Trophoblast cell (in vitro differentiated cells and primary cell): Measurements from ENCODE around the gene WNT1.

Experiments
- DNase-seq, 2 donors: peaks; one replicate each; pipeline ENCODE4 v3.0.0-alpha.2; 2016
- H2AFZ ChIP-seq: 2 replicates; pipeline ENCODE4 v1.6.1; 2013; ENCODE audit warnings: low read length, moderate library complexity, mild to moderate bottlenecking; ENCODE audit not compliant: insufficient read depth, poor library complexity
- H2AK5ac ChIP-seq: 2 replicates; pipeline ENCODE4 v1.6.1; 2013; ENCODE audit warnings: mild to moderate bottlenecking, low read length
- H2BK120ac ChIP-seq: 2 replicates; pipeline ENCODE4 v1.6.1; 2013; ENCODE audit warnings: low read length, mild to moderate bottlenecking, moderate library complexity; ENCODE audit not compliant: insufficient read depth, poor library complexity
- H2BK12ac ChIP-seq: 2 replicates; pipeline ENCODE4 v1.6.1; 2013; ENCODE audit warnings: mild to moderate bottlenecking, low read length, moderate library complexity
- H2BK5ac ChIP-seq: 2 replicates; pipeline ENCODE4 v1.6.1; 2013; ENCODE audit warnings: low read length, low read depth, moderate library complexity, mild to moderate bottlenecking; ENCODE audit not compliant: poor library complexity
- H3K14ac ChIP-seq: 2 replicates; pipeline ENCODE4 v1.6.1; 2013; ENCODE audit warnings: mild to moderate bottlenecking, low read length
- H3K18ac ChIP-seq: 2 replicates; pipeline ENCODE4 v1.6.1; 2013; ENCODE audit warnings: mild to moderate bottlenecking, low read length
- H3K23ac ChIP-seq: 2 replicates; pipeline ENCODE4 v1.6.1; 2013; ENCODE audit warnings: low read length
- H3K27ac ChIP-seq: 2 replicates; pipeline ENCODE4 v1.5.1; 2013; ENCODE audit warnings: low read depth, mild to moderate bottlenecking, inconsistent platforms, low read length, moderate library complexity
- H3K27me3 ChIP-seq: 2 replicates; pipeline ENCODE4 v1.6.1; 2013; ENCODE audit warnings: inconsistent platforms, mild to moderate bottlenecking, low read length, moderate library complexity; ENCODE audit not compliant: insufficient read depth
- H3K36me3 ChIP-seq, 2 experiments: 1 replicate in 1 of 2; 2 replicates in 1 of 2; pipeline ENCODE4 v1.6.1; 2013; ENCODE audit warnings: low read length in 2 of 2, mild to moderate bottlenecking in 2 of 2, moderate library complexity in 1 of 2; ENCODE audit not compliant: insufficient read depth in 2 of 2, control insufficient read depth in 1 of 2
- H3K4ac ChIP-seq: 2 replicates; pipeline ENCODE4 v1.6.1; 2013; ENCODE audit warnings: low read depth, mild to moderate bottlenecking, low read length, moderate library complexity
- H3K4me1 ChIP-seq, 2 experiments: 1 replicate in 1 of 2; 2 replicates in 1 of 2; pipeline ENCODE4 v1.6.1; 2013; ENCODE audit warnings: low read length in 2 of 2, mild to moderate bottlenecking in 2 of 2, moderate library complexity in 1 of 2; ENCODE audit not compliant: insufficient read depth in 2 of 2, control insufficient read depth in 1 of 2
- H3K4me2 ChIP-seq: 2 replicates; pipeline ENCODE4 v1.6.1; 2013; ENCODE audit warnings: inconsistent platforms, mild to moderate bottlenecking, low read length, moderate library complexity
- H3K4me3 ChIP-seq: 2 replicates; pipeline ENCODE4 v1.5.1; 2013; ENCODE audit warnings: mild to moderate bottlenecking, low read depth, low read length, inconsistent platforms
- H3K79me1 ChIP-seq: one replicate; pipeline ENCODE4 v1.6.1; 2013; ENCODE audit warnings: low read length
- H3K79me2 ChIP-seq: 2 replicates; pipeline ENCODE4 v1.6.1; 2013; ENCODE audit warnings: low read length, mild to moderate bottlenecking; ENCODE audit not compliant: control insufficient read depth, insufficient read depth, poor library complexity
- H3K9ac ChIP-seq: 2 replicates; pipeline ENCODE4 v1.6.1; 2013; ENCODE audit warnings: mild to moderate bottlenecking, low read length
- H3K9me3 ChIP-seq: 2 replicates; pipeline ENCODE4 v1.6.1; 2013; ENCODE audit warnings: low read depth, mild to moderate bottlenecking, control low read depth, inconsistent platforms, low read length; ENCODE audit not compliant: insufficient read depth
- H4K12ac ChIP-seq: 2 replicates; pipeline ENCODE4 v1.6.1; 2013; ENCODE audit warnings: low read depth, mild to moderate bottlenecking, low read length, moderate library complexity
- H4K8ac ChIP-seq: 2 replicates; pipeline ENCODE4 v1.6.1; 2013; ENCODE audit warnings: low read depth, mild to moderate bottlenecking, low read length, moderate library complexity
- H4K91ac ChIP-seq: one replicate; pipeline ENCODE4 v1.6.1; 2013; ENCODE audit warnings: low read depth, mild to moderate bottlenecking, low read length, moderate library complexity
- WGBS: extraction: QIAGEN DNeasy Blood & Tissue Kit; methylation state at CpG from one replicate; pipeline ENCODE4 v1.1.7; 2013; ENCODE audit warnings: missing lambda C conversion rate; ENCODE audit not compliant: insufficient read length, insufficient coverage; ENCODE audit errors: extremely low coverage; 5-methylcytosine and 5-hydroxymethylcytosine counted together

WNT1 gene

DNA sequence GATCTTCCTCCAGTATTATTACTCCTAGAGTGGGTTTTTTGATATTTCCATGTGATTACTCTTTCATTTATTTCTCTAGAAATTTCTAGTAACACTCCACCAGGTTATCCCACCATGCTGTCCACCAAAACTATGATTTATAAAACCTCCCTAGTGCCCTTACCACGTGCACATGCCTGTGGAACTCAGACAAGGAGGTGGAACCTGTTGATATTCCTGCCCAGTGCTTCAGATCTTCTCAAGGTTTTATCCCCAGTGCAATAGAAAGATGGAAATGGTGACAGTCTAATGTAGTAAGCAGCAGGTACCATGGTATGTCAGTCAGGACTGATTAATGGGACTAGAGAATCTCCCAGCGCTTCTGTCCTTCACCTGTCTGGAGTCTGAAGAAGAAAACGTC is 17.3 kb upstream of the WNT1 start:
- H3K4me1 ChIP-seq = peaks cover 4 to 7% of the 10 kb centered on the region in 2 experiments
- H3K18ac ChIP-seq = no peak overlapping the region
- no peak overlapping the region for H3K14ac ChIP-seq
- H2BK5ac ChIP-seq = no peak overlapping the region
- H3K79me1 ChIP-seq = peaks cover 9% of the 10 kb centered on the region
- no peak overlapping the region for H3K4me3 ChIP-seq
- no peaks in the 10 kb centered on the region for H3K27me3 ChIP-seq
- H4K12ac ChIP-seq = no peak overlapping the region
- no peaks in the 10 kb centered on the region for H3K9me3 ChIP-seq
- no peak overlapping the region for H3K9ac ChIP-seq
- no peak overlapping the region for H4K91ac ChIP-seq
- H2AK5ac ChIP-seq = no peak overlapping the region
- no peak overlapping the region for H3K4me2 ChIP-seq
- no peaks in the 10 kb centered on the region for H3K36me3 ChIP-seq
- peaks cover 10% of the 10 kb centered on the region for H3K79me2 ChIP-seq
- no CpG with 5 or more reads among the region's 3 CpGs for WGBS
- no peak overlapping the region for H3K4ac ChIP-seq
- no peak overlapping the region for H4K8ac ChIP-seq
- no peak overlapping the region for H2BK120ac ChIP-seq
- H2AFZ ChIP-seq = no peak overlapping the region
- DNase-seq = no peak
- H2BK12ac ChIP-seq = no peak overlapping the region
- no peak overlapping the region for H3K27ac ChIP-seq
- no peak overlapping the region for H3K23ac ChIP-seq

DNA sequence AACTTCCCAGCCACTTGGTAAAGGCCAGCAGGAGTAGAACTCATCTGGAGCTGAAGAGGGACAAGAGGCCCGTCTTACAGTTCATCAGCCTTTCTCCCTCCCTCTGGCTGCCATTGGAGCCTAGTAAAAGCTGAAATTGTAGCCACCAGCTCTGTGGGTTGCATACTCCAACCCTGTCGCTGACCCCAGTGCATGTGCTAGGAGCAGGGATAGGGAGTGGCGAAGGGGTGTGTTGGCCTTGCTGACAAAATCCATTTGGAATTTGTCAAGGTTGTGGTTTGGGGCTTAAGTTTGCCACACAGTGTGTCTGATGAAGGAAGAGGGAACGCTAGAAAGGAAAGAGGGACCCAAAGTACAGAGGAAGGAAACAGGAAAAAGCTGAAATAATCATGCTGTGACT is 16.8 kb upstream of the WNT1 start:
- Histone ChIP-seq H3K27ac (no peak overlapping the region), H3K4me1 (peaks cover 3% of the 10 kb centered on the region in 2 experiments), H2AK5ac (no peak overlapping the region), H2AFZ (no peak overlapping the region), H3K9ac (peak overlapping the region; percentile 42), H3K18ac (no peak overlapping the region), H4K8ac (no peak overlapping the region), H2BK120ac (no peak overlapping the region), H4K12ac (no peak overlapping the region), H2BK12ac (no peak overlapping the region), H3K14ac (no peak overlapping the region), H3K4ac (no peak overlapping the region), H3K36me3 (no peaks in the 10 kb centered on the region), H3K79me1 (peaks cover 9% of the 10 kb centered on the region), H3K79me2 (peaks cover 7% of the 10 kb centered on the region), H3K4me2 (no peak overlapping the region), H2BK5ac (no peak overlapping the region), H4K91ac (no peak overlapping the region), H3K27me3 (no peaks in the 10 kb centered on the region), H3K23ac (no peak overlapping the region), H3K9me3 (no peaks in the 10 kb centered on the region), H3K4me3 (no peak overlapping the region)
- WGBS = no CpG with 5 or more reads among the region's 4 CpGs
- no peak for DNase-seq

DNA sequence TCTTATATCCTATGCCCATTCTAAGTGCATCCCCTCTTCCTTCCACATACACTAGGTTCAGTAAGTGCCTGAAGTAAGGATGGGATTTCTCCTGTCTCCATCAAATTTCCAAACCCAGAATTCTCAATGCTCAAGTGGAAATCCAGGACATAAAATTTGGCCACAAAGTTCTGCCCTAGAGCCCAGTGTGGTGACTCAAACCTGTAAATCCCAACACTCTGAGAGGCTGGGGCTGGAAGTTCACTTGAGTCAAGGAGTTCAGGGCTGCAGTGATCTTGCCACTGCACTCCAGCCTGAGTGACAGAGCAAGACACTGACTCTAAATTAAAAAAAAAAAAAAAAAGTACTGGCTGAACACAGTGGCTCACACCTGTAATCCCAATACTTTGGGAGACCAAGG is 16.3 kb upstream of the WNT1 start:
- no peak overlapping the region for H2BK120ac ChIP-seq
- no peak overlapping the region for H3K23ac ChIP-seq
- H3K36me3 ChIP-seq = no peaks in the 10 kb centered on the region
- H3K27me3 ChIP-seq = no peaks in the 10 kb centered on the region
- H3K4me3 ChIP-seq = no peak overlapping the region
- no peak overlapping the region for H3K27ac ChIP-seq
- H2AK5ac ChIP-seq = no peak overlapping the region
- H3K79me1 ChIP-seq = peaks cover 6% of the 10 kb centered on the region
- no peak overlapping the region for H3K4me2 ChIP-seq
- H3K9me3 ChIP-seq = no peaks in the 10 kb centered on the region
- DNase-seq = no peak
- no peak overlapping the region for H2AFZ ChIP-seq
- H3K18ac ChIP-seq = no peak overlapping the region
- no peak overlapping the region for H4K91ac ChIP-seq
- peaks cover 3% of the 10 kb centered on the region in 2 experiments for H3K4me1 ChIP-seq
- no peak overlapping the region for H2BK5ac ChIP-seq
- H3K4ac ChIP-seq = no peak overlapping the region
- H3K9ac ChIP-seq = no peak overlapping the region
- no peak overlapping the region for H4K8ac ChIP-seq
- no peak overlapping the region for H2BK12ac ChIP-seq
- no peak overlapping the region for H3K14ac ChIP-seq
- H3K79me2 ChIP-seq = peaks cover 4% of the 10 kb centered on the region
- H4K12ac ChIP-seq = no peak overlapping the region

DNA sequence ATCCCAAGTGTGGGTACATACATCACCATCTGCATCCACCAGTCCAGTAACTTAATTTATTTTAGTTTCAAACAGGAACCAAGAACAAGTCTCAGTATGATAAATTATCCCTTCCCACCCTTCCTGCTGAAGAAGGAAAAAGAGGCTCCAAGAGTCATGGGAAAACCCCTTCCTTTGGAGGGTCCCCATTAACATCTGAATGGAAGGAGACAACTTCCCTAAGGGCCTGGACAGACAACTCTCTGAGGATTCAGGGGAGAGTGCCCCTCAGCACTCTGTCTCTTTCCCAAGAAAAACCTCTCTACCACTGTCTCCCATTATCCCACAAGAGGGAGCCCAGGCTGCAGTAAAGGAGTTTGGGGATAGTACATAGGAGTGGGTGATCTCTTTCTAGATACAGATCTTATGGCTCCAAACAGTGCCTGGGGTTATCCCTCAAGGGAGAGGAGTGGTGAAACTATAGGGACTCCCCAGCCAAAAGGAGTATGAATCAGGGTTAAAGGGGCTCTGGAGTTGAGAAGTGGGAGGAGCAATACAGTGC is 12.8 kb upstream of the WNT1 start:
- Histone ChIP-seq H3K4me1 (peaks cover 0 to 2% of the 10 kb centered on the region in 2 experiments), H3K36me3 (no peaks in the 10 kb centered on the region), H2BK5ac (no peak overlapping the region), H4K91ac (no peak overlapping the region), H4K12ac (no peak overlapping the region), H2AK5ac (no peak overlapping the region), H3K79me2 (no peaks in the 10 kb centered on the region), H4K8ac (no peak overlapping the region), H2AFZ (no peak overlapping the region), H3K23ac (no peak overlapping the region), H3K27ac (no peak overlapping the region), H3K4me2 (no peak overlapping the region), H3K9ac (no peak overlapping the region), H2BK12ac (no peak overlapping the region), H3K4me3 (no peak overlapping the region), H3K4ac (no peak overlapping the region), H3K9me3 (no peaks in the 10 kb centered on the region), H3K18ac (no peak overlapping the region), H3K27me3 (peaks cover 14% of the 10 kb centered on the region), H3K14ac (no peak overlapping the region), H2BK120ac (no peak overlapping the region), H3K79me1 (no peaks in the 10 kb centered on the region)
- no peak for DNase-seq
